MM.1S (cell line): Measurements from ENCODE around the gene PBX4.

Experiments
- EZH2 ChIP-seq: fragments of 300-600 bp; sonication (generic); optimal IDR thresholded peaks from 2 replicates; pipeline ENCODE3; 2017; ENCODE audit warnings: low read depth, mild to moderate bottlenecking, antibody characterized with exemption, low read length, mixed read lengths
- EZH2phosphoT487 ChIP-seq: fragments of 300-600 bp; sonication (generic); IDR thresholded peaks from 2 replicates; pipeline ENCODE4 v1.6.1; 2018; ENCODE audit warnings: antibody characterized with exemption, low read length
- TF ChIP-seq, protein P1 (sequence below): fragments of 300-600 bp; sonication (generic); IDR thresholded peaks from 2 replicates; pipeline ENCODE4 v1.5.1; 2016; ENCODE audit warnings: antibody characterized with exemption, low read length, mixed read lengths

DNA sequence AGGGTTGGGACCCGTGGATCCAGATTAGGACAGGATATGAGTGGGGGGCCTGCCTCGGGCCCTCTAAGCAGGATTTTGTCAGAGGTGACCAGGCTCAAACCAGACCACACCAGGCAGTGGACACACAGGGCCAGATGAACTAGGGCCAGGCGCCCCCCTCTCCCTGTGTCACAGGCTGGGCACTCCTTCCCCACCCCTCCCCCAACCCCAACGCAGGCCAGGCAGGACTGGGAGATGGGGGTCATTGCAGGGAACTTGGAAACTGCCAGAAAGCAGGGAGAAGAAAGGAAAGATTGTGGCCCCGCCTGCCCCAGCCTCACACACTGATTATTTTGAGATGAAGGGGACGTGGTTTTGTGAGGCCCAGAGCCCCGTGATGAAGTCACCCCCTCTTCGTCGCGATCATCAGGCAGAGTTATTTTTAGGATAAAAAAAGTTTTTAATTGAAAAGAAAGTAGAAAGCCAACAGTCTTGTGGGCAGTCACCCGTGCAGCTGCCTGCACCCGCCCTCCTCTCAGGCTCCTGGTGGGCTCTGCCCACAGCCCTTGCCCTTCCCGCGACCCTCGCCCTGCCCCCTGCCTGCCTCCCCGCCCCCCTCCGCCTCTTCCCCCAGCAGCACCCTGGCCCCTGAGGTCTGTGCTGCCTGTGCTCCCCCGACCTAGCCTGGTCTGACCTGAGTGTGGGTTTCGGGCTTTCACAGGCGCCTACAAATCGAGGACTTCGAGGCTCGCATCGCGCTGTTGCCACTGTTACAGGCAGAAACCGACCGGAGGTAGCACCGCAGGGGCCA, 91.7 kb downstream of the PBX4 start:
- TF ChIP-seq, protein P1, sequence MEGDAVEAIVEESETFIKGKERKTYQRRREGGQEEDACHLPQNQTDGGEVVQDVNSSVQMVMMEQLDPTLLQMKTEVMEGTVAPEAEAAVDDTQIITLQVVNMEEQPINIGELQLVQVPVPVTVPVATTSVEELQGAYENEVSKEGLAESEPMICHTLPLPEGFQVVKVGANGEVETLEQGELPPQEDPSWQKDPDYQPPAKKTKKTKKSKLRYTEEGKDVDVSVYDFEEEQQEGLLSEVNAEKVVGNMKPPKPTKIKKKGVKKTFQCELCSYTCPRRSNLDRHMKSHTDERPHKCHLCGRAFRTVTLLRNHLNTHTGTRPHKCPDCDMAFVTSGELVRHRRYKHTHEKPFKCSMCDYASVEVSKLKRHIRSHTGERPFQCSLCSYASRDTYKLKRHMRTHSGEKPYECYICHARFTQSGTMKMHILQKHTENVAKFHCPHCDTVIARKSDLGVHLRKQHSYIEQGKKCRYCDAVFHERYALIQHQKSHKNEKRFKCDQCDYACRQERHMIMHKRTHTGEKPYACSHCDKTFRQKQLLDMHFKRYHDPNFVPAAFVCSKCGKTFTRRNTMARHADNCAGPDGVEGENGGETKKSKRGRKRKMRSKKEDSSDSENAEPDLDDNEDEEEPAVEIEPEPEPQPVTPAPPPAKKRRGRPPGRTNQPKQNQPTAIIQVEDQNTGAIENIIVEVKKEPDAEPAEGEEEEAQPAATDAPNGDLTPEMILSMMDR, result no peak
- TF ChIP-seq EZH2 (no peak), EZH2phosphoT487 (no peak)
